ENCODE results near the gene COL19A1.

The COL19A1 gene

DNA sequence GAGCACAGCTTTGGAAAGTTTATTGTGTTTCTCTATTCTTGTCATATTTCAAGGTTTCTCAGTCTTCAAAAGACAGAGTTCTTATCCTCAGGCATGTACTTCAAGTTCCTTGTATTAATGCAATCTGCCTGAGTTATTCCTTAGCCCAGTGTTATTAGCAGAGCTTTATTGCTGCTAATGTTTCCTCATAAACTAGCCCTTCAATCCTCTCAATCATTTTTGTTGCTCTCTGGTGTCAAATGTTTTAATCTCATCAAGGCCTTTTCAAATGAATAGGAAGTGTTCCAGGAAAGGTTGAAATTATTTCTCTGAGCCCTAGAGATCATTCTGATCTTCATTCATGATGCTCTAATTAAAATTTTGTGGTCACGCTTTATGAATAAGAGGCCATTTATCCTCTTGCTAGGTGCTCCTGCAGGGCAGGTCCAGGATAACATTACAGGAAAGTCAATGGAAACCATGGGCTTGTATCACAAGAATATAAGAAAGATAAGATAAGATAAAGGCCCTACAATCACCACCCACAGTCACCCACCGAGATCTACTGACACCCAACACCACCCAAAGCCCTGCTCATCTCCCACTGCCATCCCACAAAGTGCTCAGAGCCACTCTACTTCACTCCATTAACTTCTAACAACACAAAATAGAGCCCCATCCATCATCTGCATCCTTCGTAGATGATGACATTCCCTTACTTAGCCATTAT, 310.6 kb downstream of the COL19A1 start:
- no peak for DNase-seq (ENCODE audit: low read depth)
- H3K4me3 ChIP-seq (ENCODE audit: low read depth, low read length) = no peak overlapping the region
- TF ChIP-seq MYC (IDR thresholded peaks at IDR 0.05; ENCODE audit: low read depth, low read length) (no peak), POLR2A (IDR thresholded peaks at IDR 0.05; ENCODE audit: extremely low read depth, insufficient read length) (no peak)
- TF ChIP-seq, protein P1, sequence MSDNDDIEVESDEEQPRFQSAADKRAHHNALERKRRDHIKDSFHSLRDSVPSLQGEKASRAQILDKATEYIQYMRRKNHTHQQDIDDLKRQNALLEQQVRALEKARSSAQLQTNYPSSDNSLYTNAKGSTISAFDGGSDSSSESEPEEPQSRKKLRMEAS (IDR thresholded peaks at IDR 0.05; ENCODE audit: low read depth, low read length) = no peak
- TF ChIP-seq, protein P2, sequence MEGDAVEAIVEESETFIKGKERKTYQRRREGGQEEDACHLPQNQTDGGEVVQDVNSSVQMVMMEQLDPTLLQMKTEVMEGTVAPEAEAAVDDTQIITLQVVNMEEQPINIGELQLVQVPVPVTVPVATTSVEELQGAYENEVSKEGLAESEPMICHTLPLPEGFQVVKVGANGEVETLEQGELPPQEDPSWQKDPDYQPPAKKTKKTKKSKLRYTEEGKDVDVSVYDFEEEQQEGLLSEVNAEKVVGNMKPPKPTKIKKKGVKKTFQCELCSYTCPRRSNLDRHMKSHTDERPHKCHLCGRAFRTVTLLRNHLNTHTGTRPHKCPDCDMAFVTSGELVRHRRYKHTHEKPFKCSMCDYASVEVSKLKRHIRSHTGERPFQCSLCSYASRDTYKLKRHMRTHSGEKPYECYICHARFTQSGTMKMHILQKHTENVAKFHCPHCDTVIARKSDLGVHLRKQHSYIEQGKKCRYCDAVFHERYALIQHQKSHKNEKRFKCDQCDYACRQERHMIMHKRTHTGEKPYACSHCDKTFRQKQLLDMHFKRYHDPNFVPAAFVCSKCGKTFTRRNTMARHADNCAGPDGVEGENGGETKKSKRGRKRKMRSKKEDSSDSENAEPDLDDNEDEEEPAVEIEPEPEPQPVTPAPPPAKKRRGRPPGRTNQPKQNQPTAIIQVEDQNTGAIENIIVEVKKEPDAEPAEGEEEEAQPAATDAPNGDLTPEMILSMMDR (IDR thresholded peaks at IDR 0.05; ENCODE audit: low read depth, low read length) = no peak

DNA sequence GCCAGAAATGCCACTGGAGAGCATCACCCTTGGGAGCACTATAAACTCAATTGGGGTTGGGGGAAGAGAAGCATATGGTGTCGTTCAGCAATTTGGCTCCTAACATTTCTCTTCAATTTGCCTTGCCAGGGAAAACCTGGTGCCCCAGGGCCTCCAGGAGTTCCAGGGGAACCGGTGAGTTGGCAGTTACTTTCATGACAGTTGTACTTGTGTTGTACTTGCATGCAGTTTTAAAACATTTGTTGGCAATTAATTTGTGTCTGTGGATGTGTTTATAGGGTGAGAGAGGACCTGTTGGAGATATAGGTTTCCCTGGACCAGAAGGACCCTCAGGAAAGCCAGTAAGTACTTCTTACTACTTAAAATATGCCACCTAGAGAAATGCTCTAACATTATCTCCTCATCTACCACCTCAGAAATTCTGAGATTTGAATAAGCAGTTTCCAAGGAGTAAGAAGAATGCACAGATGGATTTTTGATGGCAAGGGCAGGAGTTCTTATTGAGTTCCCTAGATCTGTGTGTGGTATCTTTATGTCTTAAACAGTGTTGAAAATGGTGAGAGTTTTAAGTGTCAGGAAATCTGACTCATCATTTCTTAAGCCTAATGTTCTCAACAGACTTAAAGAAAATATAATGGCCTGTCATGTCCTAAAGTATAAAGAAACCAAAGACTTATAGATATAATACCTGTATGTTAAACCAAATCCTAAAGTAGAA, 314.0 kb downstream of the COL19A1 start:
- H3K4me3 ChIP-seq (ENCODE audit: low read depth, low read length) = no peak overlapping the region
- no peak for TF ChIP-seq MYC (IDR thresholded peaks at IDR 0.05; ENCODE audit: low read depth, low read length)
- TF ChIP-seq, protein P1 (IDR thresholded peaks at IDR 0.05; ENCODE audit: low read depth, low read length) = no peak
- TF ChIP-seq, protein P2 (IDR thresholded peaks at IDR 0.05; ENCODE audit: low read depth, low read length) = no peak
- no peak for TF ChIP-seq POLR2A (IDR thresholded peaks at IDR 0.05; ENCODE audit: extremely low read depth, insufficient read length)
- no peak for DNase-seq (ENCODE audit: low read depth)

DNA sequence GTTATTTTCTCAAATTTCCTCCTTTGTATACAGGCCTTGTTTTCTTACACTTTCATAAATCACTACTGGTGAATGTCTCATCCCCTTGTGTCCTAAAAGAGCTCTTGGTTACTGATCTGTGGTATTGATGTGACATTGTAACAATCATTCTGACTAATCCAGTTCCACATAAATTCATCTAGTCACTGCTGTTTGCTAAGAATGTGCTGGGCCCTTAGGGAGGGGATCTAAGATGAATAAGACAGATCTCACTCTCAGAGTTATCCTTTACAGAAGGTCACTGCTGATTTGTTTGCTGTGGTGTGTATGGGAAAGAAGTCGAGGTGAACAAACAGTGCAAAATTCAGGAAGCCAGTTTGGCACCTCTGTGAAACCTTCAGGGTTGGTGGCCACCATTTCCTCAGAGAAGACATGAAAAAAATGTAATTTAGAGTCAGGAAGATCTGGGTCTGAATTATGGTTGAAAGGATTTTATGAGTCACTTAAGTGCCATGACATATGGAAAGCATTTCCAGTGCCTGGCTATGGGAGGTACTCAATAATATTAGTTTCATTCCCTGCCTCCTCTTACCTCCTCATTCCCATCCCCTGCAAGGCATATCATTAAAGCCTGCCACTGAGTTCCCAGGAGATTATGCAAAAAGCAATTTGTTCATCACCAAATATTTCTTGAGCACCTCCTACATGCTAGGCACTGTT, 314.7 kb downstream of the COL19A1 start:
- DNase-seq (ENCODE audit: low read depth) = no peak
- no peak overlapping the region for H3K4me3 ChIP-seq (ENCODE audit: low read depth, low read length)
- TF ChIP-seq, protein P1 (IDR thresholded peaks at IDR 0.05; ENCODE audit: low read depth, low read length) = no peak
- TF ChIP-seq MYC (IDR thresholded peaks at IDR 0.05; ENCODE audit: low read depth, low read length) = no peak
- TF ChIP-seq, protein P2 (IDR thresholded peaks at IDR 0.05; ENCODE audit: low read depth, low read length) = no peak
- no peak for TF ChIP-seq POLR2A (IDR thresholded peaks at IDR 0.05; ENCODE audit: extremely low read depth, insufficient read length)

DNA sequence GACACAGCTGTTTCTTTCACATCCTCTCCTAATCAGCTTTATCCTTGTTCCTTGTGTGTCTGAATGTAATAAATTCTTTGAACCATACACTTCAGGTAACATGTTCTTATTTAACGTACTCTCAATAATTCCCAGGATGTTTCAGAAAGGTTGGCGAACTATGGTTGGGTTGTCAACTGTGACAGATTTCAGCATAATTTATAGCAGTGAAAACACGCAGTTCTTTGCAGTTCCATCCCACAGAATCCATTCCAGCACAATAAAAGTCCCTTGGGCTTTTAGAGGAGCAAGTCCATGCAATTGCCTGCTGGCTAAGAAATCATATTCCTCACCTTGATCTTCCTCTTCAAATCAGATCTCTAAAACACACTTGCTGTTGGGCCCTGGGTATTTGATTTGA, 317.2 kb downstream of the COL19A1 start:
- no peak for DNase-seq (ENCODE audit: low read depth)
- TF ChIP-seq, protein P1 (IDR thresholded peaks at IDR 0.05; ENCODE audit: low read depth, low read length) = no peak
- no peak overlapping the region for H3K4me3 ChIP-seq (ENCODE audit: low read depth, low read length)

DNA sequence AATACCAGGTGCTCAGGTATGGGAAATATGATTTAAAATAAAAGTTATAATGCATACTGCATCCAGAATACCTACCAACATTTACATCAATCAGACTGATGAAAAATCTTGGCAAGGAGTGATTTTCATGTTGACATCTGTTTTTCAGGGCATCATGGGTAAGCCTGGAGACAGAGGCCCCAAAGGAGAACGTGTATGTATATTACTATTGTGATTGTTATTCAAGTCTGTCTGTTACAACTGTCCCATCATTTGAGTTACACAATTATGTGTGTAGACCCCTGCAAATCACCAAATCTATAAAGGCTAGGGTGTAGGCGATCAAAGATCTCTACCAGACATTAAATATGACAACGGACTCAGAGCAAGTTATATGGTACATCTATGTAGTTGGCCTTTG, 318.4 kb downstream of the COL19A1 start:
- no peak overlapping the region for H3K4me3 ChIP-seq (ENCODE audit: low read depth, low read length)
- TF ChIP-seq, protein P2 (IDR thresholded peaks at IDR 0.05; ENCODE audit: low read depth, low read length) = no peak
- TF ChIP-seq MYC (IDR thresholded peaks at IDR 0.05; ENCODE audit: low read depth, low read length) (no peak), POLR2A (IDR thresholded peaks at IDR 0.05; ENCODE audit: extremely low read depth, insufficient read length) (no peak)
- TF ChIP-seq, protein P1 (IDR thresholded peaks at IDR 0.05; ENCODE audit: low read depth, low read length) = no peak
- DNase-seq (ENCODE audit: low read depth) = no peak

DNA sequence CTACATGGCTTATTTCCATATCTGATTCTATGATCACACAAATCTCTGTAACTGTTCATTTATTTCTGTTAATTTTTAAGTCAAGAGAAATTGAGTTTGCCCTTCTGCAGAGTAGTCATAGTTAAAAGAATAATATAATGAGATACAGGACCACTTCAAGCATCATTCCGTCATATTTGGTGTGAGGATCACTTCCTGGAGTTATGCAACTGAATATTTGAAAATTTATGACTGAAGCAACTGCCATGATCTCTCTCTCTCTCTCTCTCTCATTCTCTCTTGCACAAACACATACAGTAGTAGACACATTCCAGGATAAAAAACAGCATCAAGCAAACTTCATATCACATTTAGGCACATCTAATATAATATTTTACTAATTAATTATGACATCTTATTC, 320.1 kb downstream of the COL19A1 start:
- DNase-seq (ENCODE audit: low read depth) = no peak
- no peak overlapping the region for H3K4me3 ChIP-seq (ENCODE audit: low read depth, low read length)
- TF ChIP-seq POLR2A (IDR thresholded peaks at IDR 0.05; ENCODE audit: extremely low read depth, insufficient read length) = no peak
- TF ChIP-seq, protein P2 (IDR thresholded peaks at IDR 0.05; ENCODE audit: low read depth, low read length) = no peak
- TF ChIP-seq, protein P1 (IDR thresholded peaks at IDR 0.05; ENCODE audit: low read depth, low read length) = no peak
- TF ChIP-seq MYC (IDR thresholded peaks at IDR 0.05; ENCODE audit: low read depth, low read length) = no peak
